Fibroblast of mammary gland (primary cell): Measurements from ENCODE around the gene CFAP97.

ENCODE experiments used
- DNase-seq: peaks from one replicate; pipeline ENCODE4 v3.0.0-alpha.2; 2010; ENCODE audit warnings: low read depth
- H3K4me3 ChIP-seq: 2 replicates; pipeline ENCODE4 v1.5.1; 2011; ENCODE audit warnings: low read depth, mild to moderate bottlenecking, low read length, moderate library complexity; ENCODE audit not compliant: control insufficient read depth
- CTCF ChIP-seq: conservative IDR thresholded peaks from 2 replicates; pipeline ENCODE4 v1.5.1; 2011; ENCODE audit warnings: low read depth, low read length, inconsistent platforms; ENCODE audit not compliant: control insufficient read depth, insufficient read depth

The CFAP97 gene

DNA sequence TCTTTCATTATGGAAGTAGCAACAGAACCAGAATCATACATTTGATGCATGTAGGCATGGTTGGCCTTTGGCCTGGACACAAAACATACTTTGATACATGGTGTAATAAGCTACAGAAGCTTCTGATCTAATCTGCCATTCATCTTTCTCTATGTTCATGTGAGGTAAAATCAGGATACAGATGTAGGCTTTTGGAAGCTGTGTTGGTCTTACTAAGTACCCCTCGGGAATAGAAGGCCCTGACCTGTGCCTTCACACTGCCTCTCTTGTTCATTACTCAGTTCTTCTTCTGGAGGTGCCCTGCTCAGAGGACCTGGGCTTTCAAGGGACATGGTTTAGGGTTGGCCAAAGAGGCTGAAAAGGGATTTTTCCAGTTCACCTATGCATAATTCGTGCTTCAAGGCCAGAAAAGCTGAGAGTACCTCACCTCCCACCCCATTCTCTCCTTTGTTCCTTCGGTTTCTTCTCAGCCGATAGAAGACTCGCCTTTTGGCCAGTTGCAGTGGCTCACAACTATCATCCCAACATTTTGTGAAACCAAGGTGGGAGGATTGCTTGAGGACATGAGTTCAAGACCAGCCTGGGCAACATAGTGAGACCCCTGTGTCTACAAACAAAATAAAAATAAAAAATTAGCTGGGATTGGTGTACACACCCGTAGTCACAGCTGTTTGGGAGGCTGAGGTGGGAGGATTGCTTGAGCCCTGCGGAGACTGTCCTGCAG is 31.5 kb upstream of the CFAP97 start:
- H3K4me3 ChIP-seq: no peak overlapping the region
- TF ChIP-seq CTCF: no peak
- peak; percentile 70 for DNase-seq

DNA sequence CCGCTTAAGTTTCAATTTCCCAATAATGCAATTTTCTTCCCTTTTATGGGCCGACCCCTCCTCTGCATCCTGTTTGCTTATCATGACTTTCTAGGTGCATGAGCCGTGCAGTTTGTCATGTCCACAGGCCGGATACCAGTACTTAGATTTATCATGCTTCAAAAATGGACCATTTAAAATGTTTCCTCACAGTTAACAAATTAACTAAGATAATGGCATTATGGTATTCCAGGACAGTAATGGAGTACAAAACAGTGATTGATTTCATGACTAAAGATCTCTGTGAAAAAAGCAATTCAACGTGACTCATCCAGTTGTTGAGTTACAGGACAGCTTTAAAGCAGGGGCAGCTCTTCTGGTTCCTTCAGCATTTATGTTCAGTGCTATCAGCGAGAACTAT is 28.6 kb upstream of the CFAP97 start:
- no peak overlapping the region for H3K4me3 ChIP-seq
- no peak for TF ChIP-seq CTCF
- peak; percentile 62 for DNase-seq

DNA sequence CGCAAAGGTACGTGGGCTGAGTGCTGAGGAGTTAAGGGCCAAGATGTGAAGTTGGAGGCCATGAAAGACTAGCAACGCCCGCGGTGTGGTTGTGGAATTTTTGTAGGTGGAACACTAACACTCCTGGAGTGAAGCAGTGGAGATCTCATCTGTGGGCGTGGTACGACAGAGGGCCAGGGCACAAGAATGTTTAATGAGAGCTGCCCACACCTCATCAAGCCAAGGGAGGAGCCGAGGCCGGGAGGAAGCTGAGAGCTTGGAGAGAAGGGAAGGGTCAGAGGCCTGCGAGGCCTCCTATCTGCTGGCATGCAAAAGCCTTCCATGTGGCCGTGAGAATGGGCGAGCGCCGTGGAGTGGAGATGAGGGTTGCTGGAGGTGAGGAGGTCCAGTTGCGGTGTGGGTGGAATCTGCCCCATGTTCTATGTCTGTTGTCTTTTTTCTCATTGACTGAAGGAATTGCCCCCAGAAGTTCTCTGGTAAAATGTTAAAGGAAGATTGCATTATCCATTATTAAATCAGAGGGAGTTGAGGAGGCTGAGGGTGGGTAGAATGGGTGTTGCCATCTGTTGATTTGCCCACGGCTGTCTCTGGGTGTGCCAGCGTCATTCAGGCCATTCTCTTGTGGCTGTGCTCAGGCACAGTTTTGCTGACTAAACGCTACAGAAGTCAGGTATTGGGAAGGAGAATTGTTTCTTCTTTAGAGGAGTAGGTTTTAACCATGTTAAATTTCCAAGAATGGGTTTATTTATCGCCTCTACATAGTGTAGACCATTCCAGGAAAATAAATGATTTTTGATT is 25.4 kb upstream of the CFAP97 start:
- TF ChIP-seq CTCF: no peak
- no peak for DNase-seq
- H3K4me3 ChIP-seq: no peak overlapping the region

DNA sequence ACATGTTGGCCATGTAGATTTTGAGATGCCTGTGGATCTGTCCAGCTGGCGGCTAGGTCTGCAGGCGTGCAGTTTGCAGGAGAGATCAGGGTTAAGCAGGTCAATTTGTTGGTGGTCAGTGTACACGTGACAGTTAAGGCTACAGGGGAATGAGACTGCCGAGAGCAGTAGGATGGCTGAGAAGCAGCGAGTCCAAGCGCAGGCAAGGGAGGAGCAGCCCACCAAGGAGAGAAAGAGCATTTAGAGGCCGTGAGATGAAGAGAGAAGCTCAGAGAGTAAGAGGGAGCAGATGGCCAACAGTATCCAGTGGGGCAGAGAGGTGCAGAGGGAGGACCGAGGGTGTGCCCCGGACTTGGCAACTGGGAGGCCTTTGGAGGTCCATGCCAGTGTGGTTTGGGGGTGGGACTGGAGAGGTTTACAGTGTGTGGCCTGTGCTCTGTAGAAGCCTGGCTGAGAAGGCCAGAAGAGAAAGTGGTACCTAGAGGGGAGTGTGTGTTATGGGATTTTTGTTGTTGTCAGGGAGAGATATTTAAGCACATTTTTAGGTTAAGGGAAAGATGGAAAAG is 24.0 kb upstream of the CFAP97 start:
- no peak for DNase-seq
- TF ChIP-seq CTCF: no peak
- H3K4me3 ChIP-seq: no peak overlapping the region

GRCh38 chr4:185227131-185227551 is 23.3 kb upstream of the CFAP97 start:
- no peak for DNase-seq
- TF ChIP-seq CTCF: peak; percentile 28
- H3K4me3 ChIP-seq: no peak overlapping the region

GRCh38 chr4:185225940-185226339 is 22.1 kb upstream of the CFAP97 start:
- no peak overlapping the region for H3K4me3 ChIP-seq
- TF ChIP-seq CTCF: no peak
- DNase-seq: no peak
